Fibroblast of the aortic adventitia (primary cell): ENCODE measurements around the gene RGS6. TPM values are rescaled to one million over a fixed set of nuclear protein-coding genes. Genes with fewer than 3 reads are reported as not detected.

Experiments used
- DNase-seq: peaks from one replicate; pipeline ENCODE4 v3.0.0-alpha.2; 2010; ENCODE audit warnings: low read depth
- H3K4me3 ChIP-seq: 2 replicates; pipeline ENCODE4 v1.5.1; 2011; ENCODE audit warnings: low read depth, mild to moderate bottlenecking, control low read depth, low read length, moderate library complexity
- CTCF ChIP-seq: IDR thresholded peaks from 2 replicates; pipeline ENCODE4 v1.5.1; 2011; ENCODE audit warnings: mild to moderate bottlenecking, low read length, control low read depth, inconsistent platforms; ENCODE audit not compliant: insufficient read depth
- total RNA-seq: library from RNA; depleted of rRNA; stranded (reverse); fragments of >200 nt; gene quantifications from 2 replicates; pipeline ENCODE4 v1.2.3, GENCODE V29; 2012; ENCODE audit warnings: low replicate concordance

The RGS6 gene
- total RNA-seq, 1 donor = not detected

GRCh38 chr14:72443256-72443655, 511.0 kb downstream of the RGS6 start:
- H3K4me3 ChIP-seq = no peak overlapping the region
- TF ChIP-seq CTCF = no peak
- DNase-seq = no peak

DNA sequence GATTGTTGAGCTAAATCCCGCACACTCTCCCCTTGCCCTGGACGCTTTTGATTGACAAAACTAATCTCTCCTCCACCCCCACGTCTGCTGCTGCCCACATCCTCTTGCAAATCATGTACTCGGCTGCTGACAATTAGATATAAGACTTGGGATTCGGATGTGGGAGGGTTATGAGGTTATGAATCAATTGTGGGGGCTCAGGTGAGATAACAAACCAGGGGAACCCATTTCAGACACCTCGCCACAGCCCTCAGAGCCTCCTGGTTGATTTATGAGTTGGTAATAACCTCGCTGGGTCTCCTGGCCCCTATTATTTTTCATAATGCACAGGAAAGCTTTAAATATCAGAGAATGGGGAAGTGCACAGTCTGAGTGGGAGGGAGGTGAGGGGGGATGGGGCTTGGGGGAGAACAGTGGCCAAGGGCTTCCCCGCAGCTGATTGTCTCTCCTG, 511.8 kb downstream of the RGS6 start:
- H3K4me3 ChIP-seq = no peak overlapping the region
- TF ChIP-seq CTCF = no peak
- DNase-seq = no peak

- H3K4me3 ChIP-seq = no peak overlapping the region
- DNase-seq = no peak
- no peak for TF ChIP-seq CTCF
Observed at GRCh38 chr14:72444701-72445100, 512.5 kb downstream of the RGS6 start.

GRCh38 chr14:72448212-72448611, 516.0 kb downstream of the RGS6 start:
- no peak for TF ChIP-seq CTCF
- no peak overlapping the region for H3K4me3 ChIP-seq
- no peak for DNase-seq

DNA sequence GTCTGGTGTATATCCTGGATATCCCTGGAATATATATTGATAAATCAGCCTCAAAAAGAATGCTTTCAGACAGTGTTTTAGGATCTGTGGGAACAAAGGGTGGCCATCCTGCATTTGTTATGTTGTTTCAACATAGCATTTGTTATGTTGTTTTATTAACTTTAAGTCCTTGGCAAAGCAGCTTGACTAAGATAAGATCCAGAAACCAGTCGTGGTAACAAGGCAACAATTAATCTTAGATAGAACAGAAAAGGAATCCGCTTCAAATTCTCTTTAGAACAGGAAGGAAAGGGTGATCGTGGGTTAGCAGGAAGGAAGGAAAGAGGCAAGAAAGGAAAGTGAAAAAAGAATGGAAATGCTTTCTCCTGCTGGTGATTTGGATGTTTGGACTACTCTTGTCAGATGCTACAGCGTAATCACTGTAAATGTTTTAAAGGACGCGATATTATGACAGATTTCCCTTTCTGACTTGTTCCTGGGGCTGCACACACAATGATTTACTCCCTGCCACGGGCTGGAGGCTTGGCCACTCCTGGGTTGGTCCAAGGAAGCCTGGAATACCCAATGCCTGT, 518.3 kb downstream of the RGS6 start:
- H3K4me3 ChIP-seq = no peak overlapping the region
- TF ChIP-seq CTCF = no peak
- DNase-seq = no peak

DNA sequence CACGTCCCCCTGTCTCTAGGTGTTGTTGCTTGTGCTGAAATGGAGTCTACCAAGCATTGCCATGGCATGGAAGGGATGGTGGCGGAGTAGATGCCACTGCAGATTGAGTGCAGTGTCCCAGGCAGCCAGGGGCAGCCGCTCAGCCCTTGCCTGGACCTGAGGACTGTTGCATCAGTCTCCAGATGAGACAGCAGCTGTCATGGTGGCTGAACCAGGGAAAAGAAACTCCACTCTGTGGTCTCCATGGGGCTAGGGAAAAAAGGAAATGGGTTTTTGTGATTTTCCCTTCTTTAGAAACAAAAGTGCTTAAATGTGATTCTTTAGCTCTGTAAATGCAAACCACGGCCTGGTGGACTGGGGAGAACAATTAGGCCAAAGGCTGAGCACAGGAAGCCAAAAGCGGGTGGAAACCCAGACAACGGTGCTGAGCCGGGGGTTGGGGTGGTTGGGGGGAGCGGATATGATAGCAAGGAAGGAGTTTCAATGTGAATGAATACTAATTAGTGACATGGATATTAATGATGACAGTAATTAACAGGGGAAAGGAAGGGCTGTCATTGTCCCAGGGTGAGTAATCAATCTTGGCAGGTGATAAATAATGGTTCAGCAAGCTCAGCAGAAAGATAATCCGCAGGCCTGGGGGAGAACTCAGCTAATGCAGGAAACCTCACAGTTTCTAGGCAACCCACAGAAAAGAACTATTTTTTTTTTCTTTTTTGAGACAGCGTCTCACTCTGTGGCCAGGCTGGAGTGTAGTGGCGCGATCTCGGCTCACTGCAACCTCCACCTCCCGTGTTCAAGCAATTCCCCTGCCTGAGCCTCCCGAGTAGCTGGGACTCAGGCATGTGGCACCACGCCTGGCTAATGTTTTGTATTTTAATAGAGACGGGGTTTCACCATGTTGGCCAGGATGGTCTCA, 519.1 kb downstream of the RGS6 start:
- TF ChIP-seq CTCF = no peak
- no peak overlapping the region for H3K4me3 ChIP-seq
- no peak for DNase-seq
